Activated T-cell treated with anti-CD3 and anti-CD28 coated beads, Interleukin-2, amount 50 U/mL, for 72 hours (primary cell): ENCODE measurements around the gene IL1F10. TPM values are rescaled to one million over a fixed set of nuclear protein-coding genes. Genes with fewer than 3 reads are reported as not detected.

ENCODE experiments used
- ATAC-seq, 2 donors: fragments of 150-1000 bp; cut with Tn5 transposase; replicated peaks in 1 of 2; 2 replicates each; pipeline ENCODE4 v1.10.0; 2021; ENCODE audit warnings: moderate library complexity in 2 of 2, mild to moderate bottlenecking in 1 of 2
- DNase-seq, 2 donors: peaks; one replicate each; pipeline ENCODE4 v3.0.0; 2021 to 2022; ENCODE audit warnings: mixed read lengths in 1 of 2
- H3K27ac Mint-ChIP-seq: one replicate; pipeline ENCODE4 v1.8.0; 2022; ENCODE audit warnings: mild to moderate bottlenecking, moderate library complexity, mixed read lengths
- H3K27me3 Mint-ChIP-seq: one replicate; pipeline ENCODE4 v1.8.0; 2022; ENCODE audit warnings: low read depth, mixed read lengths
- H3K36me3 Mint-ChIP-seq, 2 donors: one replicate each; pipeline ENCODE4 v1.8.0; 2022; ENCODE audit warnings: mixed read lengths in 2 of 2, mild to moderate bottlenecking in 1 of 2; ENCODE audit not compliant: insufficient read depth in 2 of 2
- H3K4me1 Mint-ChIP-seq: one replicate; pipeline ENCODE4 v1.8.0; 2022; ENCODE audit warnings: low read depth, mixed read lengths
- H3K4me3 Mint-ChIP-seq, 2 donors: one replicate each; pipeline ENCODE4 v1.8.0; 2022; ENCODE audit warnings: mild to moderate bottlenecking in 2 of 2, mixed read lengths in 2 of 2, moderate library complexity in 2 of 2
- H3K9me3 Mint-ChIP-seq, 2 donors: one replicate each; pipeline ENCODE4 v1.8.0; 2022; ENCODE audit warnings: mixed read lengths in 2 of 2
- total RNA-seq, 2 donors: library from RNA; stranded (reverse); gene quantifications; one replicate each; pipeline ENCODE4 v1.2.3, GENCODE V29; 2022

Gene IL1F10
- total RNA-seq, 2 donors from 2014 or later = not detected

DNA sequence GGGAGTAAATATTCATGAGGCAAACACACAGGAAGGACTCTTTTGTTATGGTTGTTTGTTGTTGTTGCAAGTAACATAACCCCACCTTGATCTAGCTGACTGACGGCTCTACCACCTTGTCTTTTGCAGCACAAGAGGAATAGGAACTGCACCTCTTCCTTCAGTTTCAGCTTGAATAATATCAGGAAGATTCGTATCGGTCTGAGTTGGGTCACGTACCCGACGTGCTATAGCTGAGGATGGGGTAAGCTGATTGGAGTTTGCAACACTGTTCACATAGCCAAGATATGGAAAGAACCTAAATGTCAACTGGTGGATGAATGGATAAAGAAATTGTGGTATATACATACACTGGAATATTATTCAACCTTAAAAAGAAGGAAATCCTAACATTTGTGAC, 45.1 kb downstream of the IL1F10 start:
- Mint-ChIP-seq H3K27ac (no peak overlapping the region), H3K27me3 (no peaks in the 10 kb centered on the region), H3K9me3 (no peaks in the 10 kb centered on the region), H3K36me3 (peaks cover 0 to 2% of the 10 kb centered on the region in 2 donors), H3K4me1 (peaks cover 5% of the 10 kb centered on the region), H3K4me3 (no peak overlapping the region)
- no peak for ATAC-seq
- DNase-seq = no peak

- Mint-ChIP-seq H3K27ac (no peak overlapping the region), H3K9me3 (no peaks in the 10 kb centered on the region), H3K27me3 (no peaks in the 10 kb centered on the region), H3K4me3 (no peak overlapping the region), H3K4me1 (peaks cover 5% of the 10 kb centered on the region), H3K36me3 (peaks cover 0 to 2% of the 10 kb centered on the region in 2 donors)
- ATAC-seq (no peak), DNase-seq (no peak)
Measured at GRCh38 chr2:113113807-113114206, 46.0 kb downstream of the IL1F10 start.

DNA sequence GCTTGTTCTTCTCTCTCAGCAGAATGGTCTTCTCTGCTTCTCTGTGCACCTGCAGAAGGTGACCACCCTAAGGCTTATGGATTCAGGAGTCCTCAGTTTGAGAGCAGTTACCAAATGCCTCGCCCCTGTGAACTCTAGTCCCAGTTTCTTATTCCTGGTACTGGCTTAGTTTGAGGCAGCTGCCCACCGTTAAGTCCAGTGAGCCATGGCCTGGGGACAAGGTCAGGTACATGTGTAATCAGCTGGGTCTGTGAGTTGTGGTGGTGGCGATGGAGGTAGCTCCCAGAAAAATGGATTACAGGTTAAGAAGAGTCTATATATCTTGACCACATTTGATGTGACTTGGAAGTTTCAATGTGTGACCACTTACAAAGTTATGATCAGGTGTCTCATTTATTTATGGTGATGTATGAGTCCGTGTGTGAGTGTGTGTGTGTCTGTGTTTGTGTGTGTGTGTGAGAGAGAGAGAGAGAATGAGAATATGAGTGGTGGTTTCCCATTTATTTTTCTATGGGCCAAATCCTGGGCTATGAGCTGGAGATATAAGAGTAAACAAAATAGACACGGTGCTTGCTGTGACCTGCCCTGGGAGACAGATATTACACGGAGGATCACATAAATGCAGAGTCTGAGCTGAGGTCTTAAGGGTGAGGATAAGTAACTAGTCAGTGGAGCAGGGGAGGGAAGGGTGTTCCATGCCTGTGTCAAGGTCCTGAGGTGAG, 46.6 kb downstream of the IL1F10 start:
- no peak overlapping the region for H3K4me3 Mint-ChIP-seq
- H3K4me1 Mint-ChIP-seq = peaks cover 5% of the 10 kb centered on the region
- H3K27ac Mint-ChIP-seq = no peak overlapping the region
- H3K36me3 Mint-ChIP-seq = peaks cover 0 to 2% of the 10 kb centered on the region in 2 donors
- no peaks in the 10 kb centered on the region for H3K9me3 Mint-ChIP-seq
- DNase-seq = no peak
- no peak for ATAC-seq
- no peaks in the 10 kb centered on the region for H3K27me3 Mint-ChIP-seq

DNA sequence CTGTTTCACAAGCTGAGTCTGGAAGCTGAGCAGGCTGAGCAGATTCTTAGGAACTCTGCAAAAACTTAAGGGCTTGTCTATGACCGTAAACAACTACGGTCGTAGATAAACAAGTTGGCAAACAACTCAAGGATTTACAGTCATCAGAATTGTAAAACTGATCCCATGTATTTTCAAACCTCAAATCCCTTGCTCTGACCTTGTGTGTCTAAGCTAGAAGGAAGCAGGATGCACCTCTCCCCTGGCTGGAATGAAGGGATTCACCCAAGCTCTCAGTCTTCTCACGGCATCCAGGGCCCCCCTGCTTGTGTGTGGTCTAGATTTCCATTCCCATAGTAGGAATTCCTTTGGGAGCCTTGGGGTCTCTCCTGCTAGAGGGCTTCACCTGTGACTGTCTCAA, 47.2 kb downstream of the IL1F10 start:
- Mint-ChIP-seq H3K4me1 (peaks cover 5% of the 10 kb centered on the region), H3K4me3 (no peak overlapping the region), H3K9me3 (no peaks in the 10 kb centered on the region), H3K27ac (no peak overlapping the region), H3K36me3 (peaks cover 0 to 2% of the 10 kb centered on the region in 2 donors), H3K27me3 (no peaks in the 10 kb centered on the region)
- ATAC-seq (no peak), DNase-seq (no peak)

DNA sequence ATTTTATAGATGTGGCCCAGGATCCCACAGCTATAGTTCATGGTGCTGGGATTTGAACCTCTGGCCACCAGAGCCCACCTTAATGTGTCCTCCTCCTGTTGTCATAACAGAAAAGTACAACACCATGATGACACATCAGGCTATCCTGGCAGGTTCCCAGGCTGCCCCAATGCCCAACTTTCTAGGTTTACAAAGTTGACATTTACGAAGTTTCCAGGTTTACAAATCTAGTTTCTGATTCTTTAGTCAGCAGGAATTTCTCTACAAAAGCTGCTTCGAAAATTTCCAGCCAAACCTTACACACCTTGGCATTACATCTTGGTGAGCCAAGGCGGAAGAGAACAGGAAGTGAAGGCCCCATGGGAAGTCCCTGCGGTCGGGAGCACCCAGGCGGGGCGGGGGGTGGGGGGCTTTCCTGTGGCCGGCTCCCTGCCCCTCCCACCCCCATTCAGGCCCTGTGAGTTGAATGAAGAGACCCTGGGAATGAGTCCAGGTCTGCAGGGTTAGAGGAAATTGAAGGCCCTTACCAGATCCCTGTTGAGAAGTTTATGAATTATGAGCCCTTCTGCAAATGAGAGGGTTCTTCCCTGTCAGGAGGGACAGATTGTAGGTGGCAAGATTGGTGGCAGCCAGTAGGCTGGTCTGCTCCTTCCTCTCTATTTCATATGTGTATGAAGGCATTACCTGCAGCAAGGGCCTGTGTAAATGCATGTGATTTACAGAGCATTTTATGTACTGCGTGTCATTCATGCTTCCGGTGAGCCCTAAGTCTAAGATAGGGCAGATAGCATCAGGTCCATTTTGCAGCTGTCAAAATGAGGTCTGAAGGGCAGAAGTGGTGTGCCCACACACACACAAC, 48.6 kb downstream of the IL1F10 start:
- Mint-ChIP-seq H3K27ac (peak overlapping the region; percentile 90), H3K4me1 (peaks cover 12% of the 10 kb centered on the region), H3K4me3 (peak overlapping the region; percentile 56 to 73), H3K27me3 (peaks cover 8% of the 10 kb centered on the region), H3K36me3 (peaks cover 0 to 2% of the 10 kb centered on the region in 2 donors), H3K9me3 (no peaks in the 10 kb centered on the region)
- DNase-seq (peak in 1 of 2 donors; percentile 26), ATAC-seq (peak; percentile 3 to 18)

DNA sequence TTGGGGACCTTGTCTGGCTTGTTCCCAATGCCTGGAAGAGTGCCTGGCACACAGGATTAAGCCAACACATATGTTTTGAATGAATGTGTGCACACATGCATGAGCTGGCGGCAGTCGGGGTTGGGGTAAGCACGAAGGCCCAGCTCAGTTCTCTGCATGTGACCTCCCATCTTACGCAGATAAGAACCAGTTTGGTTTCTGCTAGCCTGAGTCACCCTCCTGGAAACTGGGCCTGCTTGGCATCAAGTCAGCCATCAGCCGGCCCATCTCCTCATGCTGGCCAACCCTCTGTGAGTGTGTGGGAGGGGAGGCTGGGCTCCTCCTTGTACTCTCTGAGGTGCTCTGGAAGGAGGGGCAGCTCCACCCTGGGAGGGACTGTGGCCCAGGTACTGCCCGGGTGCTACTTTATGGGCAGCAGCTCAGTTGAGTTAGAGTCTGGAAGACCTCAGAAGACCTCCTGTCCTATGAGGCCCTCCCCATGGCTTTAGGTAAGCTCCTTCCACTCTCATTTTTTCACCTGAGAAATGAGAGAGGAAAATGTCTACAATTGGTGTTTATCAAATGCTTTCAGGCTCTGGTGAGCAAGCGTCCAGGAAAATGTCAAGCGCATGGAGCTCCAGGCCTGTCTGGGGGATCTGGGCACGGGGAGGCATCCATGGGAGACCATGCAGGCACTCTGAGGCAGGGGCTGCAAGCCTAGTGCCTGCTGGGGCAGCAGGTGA, 49.9 kb downstream of the IL1F10 start:
- DNase-seq (peak; percentile 78 to 79), ATAC-seq (peak; percentile 95)
- H3K9me3 Mint-ChIP-seq = no peaks in the 10 kb centered on the region
- H3K4me3 Mint-ChIP-seq = peak overlapping the region; percentile 59 to 82
- peaks cover 19% of the 10 kb centered on the region for H3K4me1 Mint-ChIP-seq
- H3K36me3 Mint-ChIP-seq = peaks cover 0 to 2% of the 10 kb centered on the region in 2 donors
- peak overlapping the region; percentile 91 for H3K27ac Mint-ChIP-seq
- peaks cover 11% of the 10 kb centered on the region for H3K27me3 Mint-ChIP-seq

DNA sequence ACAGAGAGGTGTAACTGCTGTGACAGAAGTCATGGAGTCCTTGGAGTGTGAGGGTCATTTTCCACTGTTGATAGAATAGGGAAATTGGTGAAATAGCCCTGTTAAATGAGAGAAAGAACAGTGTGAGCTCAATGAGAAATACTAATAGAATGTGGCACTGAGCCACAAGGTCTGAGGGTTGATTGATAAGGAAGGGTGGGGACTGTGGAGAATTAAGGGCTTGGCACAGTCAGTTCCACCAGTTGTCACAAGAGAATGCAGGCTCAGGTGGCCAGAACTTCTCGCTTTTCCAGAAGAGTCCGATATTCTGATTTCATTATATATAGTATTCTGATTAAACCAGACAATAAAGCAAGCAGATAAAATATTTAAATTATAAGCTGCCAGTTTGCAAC, 50.5 kb downstream of the IL1F10 start:
- no peaks in the 10 kb centered on the region for H3K9me3 Mint-ChIP-seq
- H3K27me3 Mint-ChIP-seq = peaks cover 11% of the 10 kb centered on the region
- ATAC-seq = no peak
- peak overlapping the region; percentile 59 to 82 for H3K4me3 Mint-ChIP-seq
- DNase-seq = no peak
- peaks cover 0 to 2% of the 10 kb centered on the region in 2 donors for H3K36me3 Mint-ChIP-seq
- H3K27ac Mint-ChIP-seq = no peak overlapping the region
- peaks cover 21% of the 10 kb centered on the region for H3K4me1 Mint-ChIP-seq

GRCh38 chr2:113119111-113119510, 51.3 kb downstream of the IL1F10 start:
- H3K36me3 Mint-ChIP-seq = peaks cover 0 to 2% of the 10 kb centered on the region in 2 donors
- H3K27me3 Mint-ChIP-seq = peaks cover 11% of the 10 kb centered on the region
- no peaks in the 10 kb centered on the region for H3K9me3 Mint-ChIP-seq
- H3K4me3 Mint-ChIP-seq = peak overlapping the region in 1 of 2 donors; percentile 23
- H3K4me1 Mint-ChIP-seq = peaks cover 29% of the 10 kb centered on the region
- H3K27ac Mint-ChIP-seq = no peak overlapping the region
- ATAC-seq = no peak
- DNase-seq = no peak

GRCh38 chr2:113120861-113121260, 53.1 kb downstream of the IL1F10 start:
- Mint-ChIP-seq H3K27ac (no peak overlapping the region), H3K4me3 (peak overlapping the region in 1 of 2 donors; percentile 15), H3K9me3 (no peaks in the 10 kb centered on the region), H3K27me3 (peaks cover 11% of the 10 kb centered on the region), H3K36me3 (peaks cover 0 to under 1% of the 10 kb centered on the region in 2 donors), H3K4me1 (peaks cover 46% of the 10 kb centered on the region)
- ATAC-seq = no peak
- no peak for DNase-seq

GRCh38 chr2:113122364-113122763, 54.6 kb downstream of the IL1F10 start:
- Mint-ChIP-seq H3K4me3 (no peak overlapping the region), H3K36me3 (no peaks in the 10 kb centered on the region), H3K27me3 (peaks cover 11% of the 10 kb centered on the region), H3K9me3 (no peaks in the 10 kb centered on the region), H3K27ac (no peak overlapping the region), H3K4me1 (peaks cover 52% of the 10 kb centered on the region)
- DNase-seq (no peak), ATAC-seq (no peak)

DNA sequence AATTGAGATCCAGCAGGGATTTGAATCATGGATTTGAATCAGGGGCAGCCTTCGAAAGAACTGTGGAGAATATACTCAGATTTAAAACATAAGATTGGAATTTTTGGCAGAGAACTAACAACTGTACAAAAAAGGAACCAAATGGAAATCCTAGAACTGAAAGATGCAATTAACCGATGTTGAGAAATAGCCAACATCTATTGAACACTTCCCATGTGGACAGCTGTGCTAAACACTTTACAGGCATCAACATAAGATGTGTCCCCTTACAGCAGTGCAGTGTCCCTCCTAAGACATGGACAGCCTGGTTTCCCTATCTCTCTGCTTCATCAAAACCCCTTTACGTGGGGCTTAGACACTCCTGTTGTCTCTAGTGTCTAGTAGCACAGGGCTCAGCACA, 56.0 kb downstream of the IL1F10 start:
- peaks cover 11% of the 10 kb centered on the region for H3K27me3 Mint-ChIP-seq
- H3K4me3 Mint-ChIP-seq = peak overlapping the region; percentile 64 to 73
- H3K4me1 Mint-ChIP-seq = peaks cover 56% of the 10 kb centered on the region
- H3K9me3 Mint-ChIP-seq = no peaks in the 10 kb centered on the region
- no peak overlapping the region for H3K27ac Mint-ChIP-seq
- ATAC-seq (no peak), DNase-seq (no peak)
- no peaks in the 10 kb centered on the region for H3K36me3 Mint-ChIP-seq

DNA sequence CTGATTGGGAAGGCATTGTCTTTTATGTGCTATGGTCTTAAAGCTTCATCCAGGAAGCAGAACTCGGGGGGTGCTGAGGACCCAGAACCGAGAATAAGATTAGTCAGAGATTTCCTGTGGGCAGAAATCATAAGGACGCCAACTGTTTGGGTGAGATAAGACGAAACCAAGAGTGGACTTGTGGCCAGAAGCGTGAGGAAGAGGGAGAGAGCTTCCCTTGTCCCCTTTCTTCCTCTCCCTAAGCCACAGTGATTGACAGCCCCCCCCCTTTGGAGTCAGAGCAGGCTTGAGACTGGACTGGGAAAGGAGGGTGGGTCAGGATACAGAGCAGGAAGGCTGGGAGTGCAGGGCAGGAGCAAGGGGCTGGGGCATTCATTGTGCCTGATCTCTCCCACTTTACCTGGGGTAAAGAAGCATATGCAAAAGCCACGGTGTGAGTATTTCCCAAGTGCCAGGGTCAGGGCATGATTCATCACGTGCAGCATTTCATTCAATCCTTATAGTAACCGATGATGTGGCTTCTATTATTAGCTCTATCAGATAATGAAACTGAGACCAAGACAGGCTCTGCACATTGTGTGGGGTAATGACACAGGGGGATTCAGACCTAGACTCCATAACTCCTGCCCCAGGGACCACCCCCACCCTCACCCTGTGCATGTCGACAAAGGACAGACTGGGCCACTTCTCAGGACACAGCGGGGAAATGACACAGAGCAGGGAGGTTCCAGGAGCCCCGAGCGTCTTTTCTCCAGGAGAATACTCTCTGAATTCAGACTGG, 56.6 kb downstream of the IL1F10 start:
- peaks cover 56% of the 10 kb centered on the region for H3K4me1 Mint-ChIP-seq
- H3K36me3 Mint-ChIP-seq = no peaks in the 10 kb centered on the region
- peak in 1 of 2 donors; percentile 19 for DNase-seq
- ATAC-seq = peak; percentile 61 to 71
- H3K4me3 Mint-ChIP-seq = peak overlapping the region; percentile 64 to 73
- H3K9me3 Mint-ChIP-seq = no peaks in the 10 kb centered on the region
- H3K27me3 Mint-ChIP-seq = peaks cover 11% of the 10 kb centered on the region
- no peak overlapping the region for H3K27ac Mint-ChIP-seq
